NCI-H128 (cell line): ENCODE data around the gene PKNOX2.

Experiments
- DNase-seq: peaks from one replicate; lab custom pipeline; 2025; ENCODE audit not compliant: unreplicated experiment; lab: John Stamatoyannopoulos, UW

The PKNOX2 gene

DNA sequence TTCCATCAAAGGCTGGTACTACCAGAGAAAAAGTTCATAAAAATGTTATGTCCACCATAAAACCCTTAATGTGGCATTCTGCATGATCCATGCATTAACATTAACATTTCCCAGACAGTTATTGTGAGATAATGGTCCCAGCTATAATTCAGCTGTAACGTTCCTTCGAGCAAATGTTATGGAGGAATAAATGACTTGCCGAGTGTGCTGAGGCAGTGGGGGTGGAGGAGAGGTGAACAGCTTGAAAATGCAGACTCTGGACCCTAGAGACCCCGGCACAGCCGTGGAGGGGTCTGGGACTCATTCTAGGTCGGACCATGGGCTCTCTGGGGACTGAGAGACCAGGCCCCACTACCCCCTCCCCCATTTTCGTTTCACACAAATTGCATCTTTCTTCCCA, 141.9 kb downstream of the PKNOX2 start:
- DNase-seq = no peak

DNA sequence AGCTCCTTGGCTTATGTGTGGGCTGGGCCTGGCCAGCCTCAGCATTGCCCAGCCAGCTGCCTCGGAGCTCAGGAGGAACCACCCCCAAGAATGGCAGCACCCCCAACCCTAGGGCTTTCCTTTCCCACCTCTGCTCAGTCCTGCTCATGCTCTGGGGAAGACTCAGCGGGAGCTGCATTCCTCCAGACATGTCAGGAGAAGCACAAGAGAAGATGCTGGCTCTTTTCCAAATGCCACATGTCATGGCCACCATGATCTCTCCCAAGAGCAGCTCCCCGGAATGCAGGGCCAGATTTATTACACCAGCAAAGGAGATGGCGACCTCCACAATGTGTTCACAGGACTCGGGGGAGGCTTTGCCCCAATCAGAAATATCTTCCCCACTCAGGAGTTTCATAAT, 143.7 kb downstream of the PKNOX2 start:
- DNase-seq = no peak

DNA sequence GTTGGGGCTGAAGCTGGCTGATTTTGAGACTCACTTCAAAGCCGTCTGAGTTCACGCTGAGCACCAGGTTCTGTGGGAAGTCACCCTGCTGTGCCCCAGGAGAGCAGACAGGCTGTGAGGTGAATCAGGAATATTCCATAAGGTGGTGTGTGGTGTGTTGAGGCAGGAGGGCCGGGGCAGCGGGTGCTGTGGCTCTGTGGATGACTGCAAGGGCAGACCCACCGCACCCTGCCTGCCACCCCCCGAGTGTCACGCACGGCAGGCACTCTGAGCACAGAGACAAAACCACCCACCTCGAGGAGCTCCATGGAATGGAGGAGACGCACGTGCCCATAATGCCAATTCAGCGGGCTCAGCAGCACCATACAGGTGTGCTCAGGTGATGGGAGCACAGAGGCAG, 147.8 kb downstream of the PKNOX2 start:
- DNase-seq = no peak

DNA sequence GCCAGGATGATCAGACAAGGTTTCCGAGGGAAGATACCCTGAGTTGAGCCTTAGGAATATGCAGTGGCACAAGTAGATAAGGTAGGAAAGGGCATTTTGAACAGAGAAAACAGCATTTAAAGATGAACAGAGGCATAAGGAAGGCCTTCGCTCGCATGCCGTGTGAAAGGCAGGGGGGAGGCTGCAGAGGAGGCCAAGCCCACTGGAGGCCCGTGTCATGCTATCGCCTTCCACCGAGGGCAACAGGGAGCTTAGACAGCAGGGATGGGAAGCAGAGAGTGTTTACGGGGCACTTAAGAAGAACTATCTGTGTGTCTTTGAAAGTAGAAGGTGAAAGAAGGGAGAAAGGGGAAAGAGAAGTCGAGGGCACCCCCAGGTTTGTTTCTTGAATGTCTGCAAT, 148.3 kb downstream of the PKNOX2 start:
- DNase-seq = no peak

DNA sequence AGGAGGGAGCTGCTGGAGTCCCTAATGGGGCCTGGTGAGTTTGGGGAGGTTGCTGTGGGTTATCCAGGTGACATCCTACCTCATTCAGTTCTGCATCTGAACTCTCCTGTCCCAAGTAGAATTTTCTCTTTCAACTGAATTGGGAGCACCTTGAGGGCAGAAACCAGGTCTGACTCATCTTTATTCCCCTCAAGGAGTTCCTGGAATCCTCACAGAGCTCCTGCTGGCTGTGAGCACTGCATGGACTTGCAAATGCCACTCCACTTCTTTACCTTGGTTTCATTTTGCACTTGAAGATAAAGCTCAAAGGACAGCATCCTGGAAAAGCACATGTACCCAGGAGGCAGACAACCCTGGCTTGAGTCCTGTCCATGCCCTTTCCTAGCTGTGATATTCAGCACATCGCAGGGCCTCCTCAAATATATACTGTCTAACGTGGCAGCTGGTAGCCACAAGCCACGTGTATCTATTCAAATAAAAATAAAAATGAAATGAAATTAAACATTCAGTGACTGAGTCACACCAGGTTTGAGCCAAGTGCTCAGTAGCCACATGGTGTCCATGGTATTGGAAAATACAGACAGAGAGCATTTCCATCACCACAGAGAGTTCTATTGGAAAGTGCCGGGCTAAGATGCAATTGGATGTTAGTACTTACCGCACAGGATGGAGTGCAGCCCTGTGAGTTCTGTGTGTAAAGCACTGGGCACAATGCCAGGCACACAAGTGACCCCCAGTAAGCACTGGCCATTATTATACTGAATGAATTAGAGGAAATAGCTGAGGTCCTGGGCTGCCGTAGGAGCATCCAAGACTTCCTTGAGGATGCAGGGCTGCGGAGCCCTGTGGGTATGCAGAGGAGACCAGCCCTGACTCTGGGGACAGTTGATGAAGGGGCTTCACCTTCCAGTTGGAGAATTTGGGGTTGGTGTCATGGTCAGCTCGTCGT, 149.0 kb downstream of the PKNOX2 start:
- no peak for DNase-seq

DNA sequence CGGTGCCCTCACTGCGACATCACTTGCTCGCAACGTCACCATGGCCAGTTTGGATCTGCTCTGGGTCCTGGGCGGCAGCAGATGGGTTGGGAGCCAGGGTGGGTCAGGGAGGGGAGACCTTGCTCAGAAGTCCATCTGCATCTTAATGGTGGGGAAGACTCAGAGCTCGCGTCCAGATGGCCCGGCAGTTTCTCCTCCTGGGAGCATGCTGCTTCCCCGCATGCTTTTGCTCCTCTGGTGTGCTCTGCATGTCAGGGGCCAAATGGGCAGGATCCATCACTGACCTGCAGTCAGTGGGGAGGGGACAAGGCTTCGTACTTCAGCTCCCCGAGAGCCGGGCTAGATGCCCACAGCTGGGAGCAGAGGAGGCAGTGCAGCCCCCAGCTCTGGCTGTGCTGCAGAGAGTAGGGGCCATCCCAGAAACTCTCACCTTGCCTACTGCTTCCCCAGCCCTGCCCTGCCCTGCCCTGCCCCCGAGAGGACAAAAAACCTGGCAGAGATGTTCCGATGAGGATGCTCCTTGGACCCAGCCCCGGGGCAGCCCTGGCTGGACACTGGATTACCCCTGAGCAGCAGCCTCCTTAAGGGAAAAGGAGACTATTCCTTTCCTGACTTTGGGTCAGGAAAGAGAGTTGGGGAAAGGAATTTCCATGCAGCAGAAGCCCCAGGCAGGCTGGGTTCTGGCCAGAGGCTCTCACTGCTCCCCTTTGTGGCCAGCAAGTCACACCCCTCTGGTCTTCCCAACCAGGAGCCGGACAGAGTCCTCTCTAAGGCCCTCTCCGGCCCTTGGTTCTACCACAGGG, 149.9 kb downstream of the PKNOX2 start:
- DNase-seq = no peak

DNA sequence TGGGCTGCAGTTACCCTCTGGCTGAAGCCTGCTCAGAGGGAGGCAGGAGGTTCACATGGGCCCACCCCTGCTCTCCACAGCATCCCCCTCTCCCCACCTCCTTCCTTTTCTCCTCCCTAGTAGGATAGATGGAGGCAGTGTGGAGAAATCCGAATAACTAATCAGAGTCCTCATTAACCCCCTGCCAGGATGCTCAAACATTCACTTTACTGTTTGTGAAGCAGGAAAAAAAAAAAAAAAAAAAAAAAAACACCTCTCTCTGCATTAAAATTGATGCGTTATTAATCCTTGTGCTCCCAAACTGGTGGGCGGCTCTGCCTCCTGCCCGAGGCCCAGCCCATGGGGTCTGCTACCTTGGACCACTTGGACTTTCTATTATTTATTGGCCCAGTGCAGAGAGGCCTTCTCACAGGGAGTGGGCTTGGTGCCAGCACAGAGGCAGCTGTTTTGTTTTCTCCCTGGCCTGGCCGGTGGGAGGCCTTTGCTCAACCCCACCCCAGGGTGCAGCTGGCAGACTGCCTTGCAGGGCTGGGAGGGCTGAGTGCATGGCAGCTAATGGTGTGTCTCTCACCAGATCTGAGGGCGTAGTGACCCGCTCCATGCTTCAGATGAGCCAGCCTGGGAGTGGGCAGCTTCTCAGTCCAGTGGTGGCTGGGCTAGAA, 150.7 kb downstream of the PKNOX2 start:
- no peak for DNase-seq

DNA sequence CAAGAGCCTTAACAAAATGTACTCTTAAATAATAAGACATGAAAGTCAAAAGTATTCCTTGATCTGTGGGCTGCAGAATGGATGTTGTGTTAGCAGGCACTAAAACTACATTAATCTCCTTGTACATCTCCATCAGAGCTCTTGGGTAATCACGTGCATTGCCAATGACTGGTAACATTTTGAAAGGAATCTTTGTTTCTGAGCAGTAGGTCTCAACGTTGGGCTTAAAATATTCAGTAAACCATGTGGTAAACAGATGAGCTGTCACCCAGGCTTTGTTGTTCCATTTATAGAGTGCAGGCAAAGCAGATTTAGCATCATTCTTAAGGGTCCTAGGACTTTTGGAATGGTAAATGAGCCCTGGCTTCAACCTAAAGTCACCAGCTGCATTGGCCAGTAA, 152.9 kb downstream of the PKNOX2 start:
- DNase-seq = no peak

DNA sequence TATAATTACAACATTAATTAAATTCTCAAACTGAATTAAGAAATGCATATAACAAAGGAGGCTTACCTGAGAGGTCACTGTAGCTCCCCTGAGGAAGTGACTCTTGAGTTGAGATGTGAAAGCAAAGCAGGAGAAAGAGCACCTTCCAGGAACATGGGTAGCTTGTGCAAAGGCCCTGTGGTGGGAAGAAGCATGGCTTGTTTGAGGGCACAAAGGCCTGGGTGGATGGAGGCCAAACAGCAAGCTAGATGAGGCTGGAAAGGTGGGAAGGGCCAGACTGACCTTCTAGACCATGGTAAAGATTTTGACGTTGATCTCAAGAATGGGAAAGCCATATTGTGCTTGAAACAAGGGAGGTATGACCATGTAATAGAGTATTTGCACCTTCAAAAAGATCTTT, 155.1 kb downstream of the PKNOX2 start:
- DNase-seq = no peak

DNA sequence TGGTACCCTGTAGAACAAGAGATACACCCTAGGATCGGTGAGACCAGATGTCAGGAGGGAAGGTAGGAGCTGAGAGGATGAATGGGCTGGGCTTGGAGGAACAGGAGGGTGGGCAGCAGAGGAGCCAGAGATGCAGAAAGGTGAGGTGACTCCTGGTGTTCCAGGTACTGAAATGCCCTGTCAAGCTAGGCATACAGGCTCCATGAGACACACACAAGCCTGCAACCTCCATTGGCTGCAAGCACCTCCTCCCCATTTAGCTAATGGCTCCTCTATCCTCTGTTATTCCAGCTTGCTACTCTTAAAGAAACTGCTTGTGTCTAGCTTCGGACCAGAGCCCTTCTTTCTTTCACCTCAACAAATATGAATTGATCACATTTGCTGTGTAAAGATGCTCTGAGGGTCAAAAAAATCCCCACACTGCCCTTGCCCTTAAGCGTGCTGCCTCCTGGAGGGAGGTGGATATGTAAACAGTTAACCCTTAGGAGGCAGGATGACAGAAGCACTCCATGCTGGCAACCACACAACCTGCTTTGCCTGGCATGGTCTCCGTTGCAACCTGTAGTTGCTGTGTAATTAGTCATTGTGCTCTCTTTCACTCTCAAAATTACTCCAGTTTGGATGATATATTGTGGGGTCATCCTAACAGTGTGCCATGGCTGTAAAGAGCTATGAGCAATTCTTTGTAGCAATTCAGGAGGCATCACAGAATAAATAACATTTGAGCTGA, 156.0 kb downstream of the PKNOX2 start:
- DNase-seq = no peak

DNA sequence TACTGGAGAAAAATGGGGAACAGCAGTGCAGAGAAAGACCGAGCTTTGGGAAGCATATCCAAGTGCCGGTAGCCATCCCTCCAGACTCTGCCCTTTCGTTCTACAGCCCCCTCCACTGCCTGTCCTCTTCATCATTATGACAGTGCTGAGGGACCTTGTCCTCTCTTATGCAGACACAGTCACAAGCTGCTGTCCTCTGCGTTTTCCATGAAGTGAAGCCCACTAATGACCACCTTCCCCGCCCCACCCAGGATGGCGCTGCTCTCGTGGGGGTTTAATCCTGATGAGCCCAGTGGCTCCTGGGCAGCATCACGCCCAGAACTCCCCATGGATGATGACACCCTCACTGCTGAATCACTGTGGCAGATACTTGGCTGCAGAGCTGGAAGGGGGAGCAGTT, 157.7 kb downstream of the PKNOX2 start:
- no peak for DNase-seq

DNA sequence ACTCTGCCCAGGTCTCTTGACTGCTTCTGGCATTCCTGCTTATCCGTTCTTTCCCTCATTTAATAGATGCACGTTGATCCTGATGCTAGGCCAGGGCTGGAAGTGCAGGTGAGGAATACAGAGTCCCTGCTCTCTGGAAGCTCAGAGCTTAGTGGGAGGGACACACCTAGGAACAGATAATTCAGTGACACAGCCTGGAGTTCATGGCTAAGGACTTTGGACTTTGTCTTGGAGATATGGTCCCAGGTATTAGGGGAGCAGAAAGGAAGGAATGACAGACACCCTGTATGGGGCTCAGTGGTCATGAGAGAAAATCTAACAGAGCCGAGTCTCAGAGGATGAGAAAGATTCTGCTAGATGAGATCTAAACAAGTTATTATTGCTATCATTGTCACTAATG, 160.6 kb downstream of the PKNOX2 start:
- DNase-seq = no peak

DNA sequence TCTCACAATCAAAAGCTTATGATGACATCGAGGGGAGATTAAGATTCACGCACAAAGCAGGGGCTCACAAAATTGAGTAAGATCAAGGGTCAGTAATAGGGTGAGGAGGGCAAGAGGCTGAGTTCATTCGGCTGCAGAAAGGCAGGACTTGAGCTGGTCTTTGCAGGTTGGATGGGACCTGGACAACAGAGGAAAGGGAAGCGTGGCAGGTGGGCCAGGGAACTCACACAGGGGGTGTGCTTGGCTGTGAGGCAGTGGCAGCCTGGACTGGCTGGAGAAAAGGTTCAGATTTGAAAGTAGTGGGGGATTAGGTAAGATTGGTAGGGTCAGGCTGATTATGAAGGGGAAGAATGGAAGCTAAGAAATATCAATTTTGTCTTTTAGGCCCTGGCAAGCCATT, 161.6 kb downstream of the PKNOX2 start:
- no peak for DNase-seq

DNA sequence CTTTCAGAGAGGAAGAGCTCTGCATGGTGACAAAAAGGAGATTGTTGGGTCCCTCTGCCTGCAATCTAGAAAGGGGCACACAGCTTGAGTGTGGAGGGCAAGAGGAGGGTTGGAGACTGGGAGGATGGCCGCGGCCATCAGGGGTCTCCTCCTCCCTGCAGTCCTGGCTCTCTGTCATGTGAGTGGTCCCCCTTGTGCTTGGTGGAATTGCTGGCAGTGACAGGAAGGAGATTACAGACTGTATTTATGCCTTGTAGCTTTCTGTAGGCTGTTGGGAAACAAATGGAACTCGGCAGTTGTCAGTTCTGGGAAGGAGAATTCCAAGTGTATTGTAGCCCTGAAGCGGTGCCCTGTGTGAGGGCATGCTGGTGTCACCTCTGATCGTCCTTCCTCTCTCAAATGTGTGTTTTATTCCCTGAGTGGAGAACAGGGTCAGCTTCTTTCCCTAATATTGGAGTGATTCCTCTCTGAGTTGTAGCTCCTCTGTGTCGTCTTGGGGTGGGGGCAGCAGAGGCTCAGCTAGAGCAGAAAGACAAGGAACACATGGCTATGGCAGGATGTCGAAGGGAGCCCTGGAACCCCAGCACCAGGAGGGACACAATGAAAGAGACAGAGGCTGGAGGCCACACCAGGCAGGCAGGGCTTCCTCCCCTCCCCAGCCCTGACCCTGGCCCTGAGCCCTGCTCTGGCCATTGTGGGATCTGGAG, 163.1 kb downstream of the PKNOX2 start:
- DNase-seq = no peak

DNA sequence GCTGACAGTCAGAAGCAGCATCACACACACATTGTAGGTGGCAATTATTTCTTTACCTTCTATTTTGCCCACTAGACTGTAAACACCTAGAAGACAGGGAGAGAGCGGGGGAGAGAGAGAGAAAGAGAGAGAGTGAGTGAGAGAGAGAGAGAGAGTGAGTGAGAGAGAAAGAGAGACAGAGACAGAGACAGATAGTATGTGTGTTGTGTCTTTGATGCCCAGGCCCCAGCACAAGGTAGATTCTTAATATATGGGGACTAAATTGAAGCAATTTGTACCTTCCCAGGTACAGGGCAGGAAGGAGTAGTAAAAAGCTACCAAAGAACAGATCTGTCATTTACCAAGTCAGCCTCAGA, 163.7 kb downstream of the PKNOX2 start:
- no peak for DNase-seq

DNA sequence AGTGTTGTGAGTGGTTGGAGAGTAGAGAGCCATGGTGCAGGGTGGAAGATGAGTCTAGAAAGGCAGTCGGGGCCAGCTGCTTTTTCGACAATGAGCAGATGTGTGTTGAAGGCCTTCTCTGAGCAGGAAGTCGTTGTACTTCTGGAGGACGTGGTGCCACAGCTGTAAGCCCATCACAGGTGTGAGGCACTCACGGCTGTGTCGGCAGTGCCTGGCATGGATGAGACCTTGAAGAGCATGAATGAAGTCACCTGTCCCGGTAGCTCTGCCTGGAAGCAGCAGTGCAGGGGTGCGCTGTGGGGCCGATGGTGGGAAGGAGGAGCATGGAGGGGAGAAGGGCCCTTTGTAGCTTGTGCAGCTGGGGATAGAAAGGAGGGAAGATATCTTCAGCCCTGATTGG, 165.2 kb downstream of the PKNOX2 start:
- DNase-seq = no peak

DNA sequence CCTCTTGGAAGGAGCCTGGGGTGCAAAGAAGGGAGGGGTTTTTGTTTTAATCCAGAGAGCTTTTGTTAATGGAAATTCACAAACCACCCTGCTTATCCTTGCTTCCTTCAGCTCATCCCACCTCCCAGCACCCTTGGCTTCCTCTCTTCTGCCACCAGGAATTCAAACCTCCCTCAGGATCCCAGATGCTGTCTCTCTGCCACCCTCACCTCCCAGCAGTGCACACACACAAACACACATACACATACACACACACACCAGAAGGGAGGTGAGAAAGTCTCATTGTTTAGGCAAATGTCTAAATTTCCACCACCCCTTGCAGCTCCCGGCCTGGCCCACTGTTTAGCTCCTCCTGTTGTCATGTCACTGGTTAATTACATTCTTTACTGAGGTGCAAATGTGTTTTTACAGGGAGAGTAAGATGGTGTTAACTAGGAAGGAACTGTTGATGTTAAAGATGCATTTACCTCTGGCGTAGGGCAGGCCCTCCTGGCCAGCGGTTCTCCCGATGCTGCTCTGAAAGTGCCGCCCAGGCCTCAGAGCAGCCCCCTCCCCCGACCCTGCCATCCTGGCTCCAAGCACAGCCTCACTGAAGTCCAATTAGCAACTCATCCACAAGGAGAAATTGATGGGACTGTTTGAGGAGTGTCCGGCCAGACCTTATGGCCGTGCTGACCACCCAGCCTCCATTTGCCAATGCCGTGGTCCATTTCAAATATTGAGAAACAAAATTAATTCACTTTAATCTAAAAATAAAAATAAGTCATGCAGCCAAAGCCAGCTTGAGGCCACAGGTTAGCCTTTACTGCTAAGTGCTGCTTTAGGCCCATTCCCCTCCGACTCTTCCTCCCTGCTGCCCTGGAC, 166.1 kb downstream of the PKNOX2 start:
- no peak for DNase-seq

DNA sequence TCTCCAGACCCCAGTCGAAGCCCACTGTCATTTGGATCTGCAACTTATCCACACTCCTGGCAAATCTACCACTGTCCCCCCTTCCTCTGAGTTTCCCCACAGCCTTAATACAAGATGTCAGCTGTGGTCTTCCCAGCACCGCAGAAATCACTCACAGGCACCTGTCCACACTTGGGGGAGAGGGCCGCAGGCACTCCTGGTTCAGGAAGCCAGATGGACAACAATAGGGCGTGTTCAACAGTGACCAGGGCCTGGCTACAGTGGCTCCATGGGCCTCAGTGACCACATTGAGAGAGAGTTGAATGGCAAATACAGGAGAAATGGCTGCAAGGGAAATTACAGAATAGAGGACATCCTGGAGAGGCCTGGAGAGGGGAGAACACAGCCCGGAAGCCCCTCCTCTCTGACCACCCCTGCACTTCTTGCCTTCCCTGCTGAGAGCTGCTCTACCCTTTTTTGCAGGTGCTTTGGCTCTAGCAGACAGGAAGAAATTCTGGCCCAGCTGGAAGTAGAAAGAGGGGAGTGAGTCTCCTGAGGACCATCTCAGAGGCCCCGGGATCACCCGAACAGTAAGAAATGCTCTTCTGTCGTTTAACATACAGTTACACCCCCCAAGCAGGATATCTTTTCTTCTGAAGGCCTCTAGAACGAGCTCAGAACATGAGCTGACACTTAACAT, 166.9 kb downstream of the PKNOX2 start:
- no peak for DNase-seq

DNA sequence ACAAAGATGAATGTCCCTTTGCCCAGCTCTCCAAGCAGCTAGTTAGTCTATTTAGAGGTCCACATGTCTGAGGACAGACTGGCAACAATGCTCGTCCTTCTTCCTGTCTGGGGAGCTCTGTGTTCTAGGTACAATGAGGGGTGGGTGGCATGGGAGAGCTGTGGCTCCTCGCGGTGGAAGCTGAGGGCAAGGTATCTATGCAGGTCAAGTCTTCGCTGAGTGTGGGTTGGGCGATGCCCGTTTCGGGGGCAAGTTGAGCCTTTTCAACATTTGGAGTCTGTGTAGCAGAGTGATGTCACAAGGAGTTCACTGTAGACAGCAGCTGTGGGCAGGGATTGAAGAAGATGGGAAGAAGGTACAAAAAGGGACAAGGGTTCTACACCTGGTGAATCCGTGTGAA, 168.3 kb downstream of the PKNOX2 start:
- DNase-seq = no peak
